ENCODE results near the gene MYO9B.
"Not testable (repeated sequence)": the region's sequence is repeated elsewhere in the genome, so short reads cannot be mapped to it uniquely, and the experiment has no call there.

Gene MYO9B

DNA sequence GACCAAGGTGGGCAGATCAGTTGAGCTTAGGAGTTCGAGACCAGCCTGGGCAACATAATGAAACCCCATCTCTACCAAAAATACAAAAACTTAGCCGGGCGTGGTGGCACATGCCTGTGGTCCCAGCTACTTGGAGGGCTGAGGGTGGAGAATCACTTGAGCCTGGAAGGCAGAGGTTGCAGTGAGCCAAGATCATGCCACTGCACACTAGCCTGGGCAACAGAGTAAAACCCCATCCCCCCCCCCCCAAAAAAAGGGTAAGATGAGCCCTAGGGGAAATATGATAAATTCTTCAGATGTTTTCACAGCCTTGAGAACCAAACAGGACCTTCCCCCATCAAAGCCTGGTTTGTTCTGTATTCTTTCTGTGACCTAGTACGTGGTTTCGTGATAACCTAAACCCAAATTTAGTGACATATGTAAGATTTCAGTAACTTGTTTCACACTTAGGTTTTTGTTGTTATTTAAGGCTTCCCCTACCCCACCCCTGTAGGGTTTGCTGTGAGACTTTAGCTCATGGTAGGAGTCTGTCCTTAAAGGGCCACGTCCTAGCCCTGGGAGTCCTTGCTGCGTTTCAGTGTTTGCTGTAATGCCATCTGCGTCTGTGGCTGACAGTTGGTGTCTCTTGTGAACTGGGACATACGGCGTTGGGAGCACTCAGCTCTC is 49.6 kb downstream of the MYO9B start:
- Histone ChIP-seq H3K4me1 (ENCODE audit: control insufficient read depth, insufficient read depth, low read length) (peaks cover 3% of the 10 kb centered on the region), H3K9ac (ENCODE audit: low read depth, low read length) (no peak overlapping the region), H3K4me3 (ENCODE audit: low read depth, low read length) (no peak overlapping the region), H3K27me3 (ENCODE audit: control insufficient read depth, insufficient read depth, low read length) (no peaks in the 10 kb centered on the region), H3K9me3 (ENCODE audit: control insufficient read depth, insufficient read depth, low read length) (no peaks in the 10 kb centered on the region), H3K36me3 (ENCODE audit: control insufficient read depth, insufficient read depth, low read length) (peaks cover 3% of the 10 kb centered on the region)

DNA sequence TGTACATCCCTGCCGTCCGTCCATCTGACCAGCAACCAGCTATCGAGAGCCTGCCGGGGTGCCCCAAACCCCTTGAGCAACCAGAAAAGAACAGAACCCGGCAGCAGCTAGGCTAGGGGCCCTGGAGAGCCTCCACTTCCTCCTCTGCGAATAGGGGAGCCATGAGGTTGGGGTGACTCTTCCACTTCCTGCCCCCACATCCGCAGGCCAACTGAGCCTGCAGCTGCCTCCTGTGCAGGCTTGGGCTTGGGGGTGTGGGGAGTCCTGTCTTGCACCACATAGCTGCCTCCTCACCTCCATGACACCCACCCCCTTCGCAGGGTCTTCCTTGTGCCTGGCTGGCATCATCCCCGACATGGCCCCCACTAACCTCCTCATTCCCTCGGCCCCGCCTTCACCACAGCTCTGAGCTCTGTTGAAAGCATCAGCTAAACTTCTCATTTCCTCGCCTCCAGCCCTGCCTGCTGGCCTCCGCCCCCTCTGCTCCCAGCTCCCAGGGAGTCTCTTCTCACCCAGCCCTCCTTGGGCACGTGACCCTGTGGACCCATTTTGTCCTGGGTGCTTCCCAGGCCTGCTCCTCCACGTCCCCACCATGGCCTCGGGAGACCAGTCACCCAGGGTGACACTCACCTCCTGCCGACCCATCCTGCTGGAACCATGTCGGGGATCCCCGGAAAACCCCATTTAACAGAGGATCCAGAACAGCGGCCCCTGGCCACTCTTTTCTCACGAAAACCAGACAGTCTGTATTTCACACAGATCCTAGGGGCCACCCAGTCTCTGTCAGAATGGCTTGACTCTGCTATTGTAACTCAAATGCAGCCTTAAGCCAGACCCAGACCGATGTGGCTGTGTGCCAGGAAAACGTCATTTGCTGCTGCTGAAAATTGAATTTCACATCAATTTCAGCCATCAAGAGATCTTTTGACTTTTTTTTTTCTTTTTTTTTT is 50.4 kb downstream of the MYO9B start:
- Histone ChIP-seq H3K9ac (ENCODE audit: low read depth, low read length) (no peak overlapping the region), H3K9me3 (ENCODE audit: control insufficient read depth, insufficient read depth, low read length) (no peaks in the 10 kb centered on the region), H3K4me1 (ENCODE audit: control insufficient read depth, insufficient read depth, low read length) (peaks cover 3% of the 10 kb centered on the region), H3K36me3 (ENCODE audit: control insufficient read depth, insufficient read depth, low read length) (peaks cover 3% of the 10 kb centered on the region), H3K27me3 (ENCODE audit: control insufficient read depth, insufficient read depth, low read length) (no peaks in the 10 kb centered on the region), H3K4me3 (ENCODE audit: low read depth, low read length) (no peak overlapping the region)

DNA sequence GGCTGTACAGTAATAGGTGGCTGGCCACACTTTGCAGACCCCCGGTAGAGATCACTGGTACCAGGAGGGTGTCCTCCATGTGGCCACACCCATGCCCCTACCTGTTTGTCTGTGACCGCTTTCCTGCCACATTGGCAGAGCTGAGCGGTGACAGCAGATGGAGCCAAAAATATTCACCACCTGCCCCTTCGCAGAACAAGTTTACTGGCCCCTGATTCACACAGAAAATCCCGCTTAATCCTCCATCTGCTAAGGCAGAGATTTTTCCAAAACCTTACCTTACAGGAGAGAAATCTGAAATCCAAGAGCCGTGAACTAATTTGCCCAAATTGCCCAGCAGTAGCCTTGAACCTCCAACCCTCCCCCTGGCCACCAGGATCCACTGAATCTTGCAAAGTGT is 52.1 kb downstream of the MYO9B start:
- Histone ChIP-seq H3K9ac (ENCODE audit: low read depth, low read length) (no peak overlapping the region), H3K27me3 (ENCODE audit: control insufficient read depth, insufficient read depth, low read length) (no peaks in the 10 kb centered on the region), H3K4me1 (ENCODE audit: control insufficient read depth, insufficient read depth, low read length) (peaks cover 3% of the 10 kb centered on the region), H3K4me3 (ENCODE audit: low read depth, low read length) (no peak overlapping the region), H3K9me3 (ENCODE audit: control insufficient read depth, insufficient read depth, low read length) (no peaks in the 10 kb centered on the region), H3K36me3 (ENCODE audit: control insufficient read depth, insufficient read depth, low read length) (peaks cover 3% of the 10 kb centered on the region)

DNA sequence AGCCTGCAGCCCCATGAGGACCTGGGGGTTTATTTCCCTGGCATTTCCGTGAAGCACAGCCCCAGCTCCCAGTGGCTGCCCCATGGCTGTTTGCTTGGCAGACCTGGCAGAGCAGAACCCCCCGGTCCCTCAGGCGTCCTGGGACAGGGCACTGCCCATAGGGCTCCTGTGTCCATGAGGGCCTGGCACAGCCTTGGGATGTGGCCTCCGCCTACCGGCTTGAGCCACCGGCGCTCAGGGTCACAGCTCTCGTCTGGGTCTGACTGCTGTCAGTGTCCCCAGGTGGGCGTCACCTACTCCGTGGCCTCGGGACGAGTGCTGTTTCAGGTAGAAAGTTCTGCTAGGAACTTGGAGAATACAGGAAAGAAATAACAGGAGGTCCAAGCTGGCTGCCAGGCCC is 52.8 kb downstream of the MYO9B start:
- H3K4me1 ChIP-seq (ENCODE audit: control insufficient read depth, insufficient read depth, low read length) = peaks cover 3% of the 10 kb centered on the region
- no peak overlapping the region for H3K9ac ChIP-seq (ENCODE audit: low read depth, low read length)
- H3K4me3 ChIP-seq (ENCODE audit: low read depth, low read length) = no peak overlapping the region
- H3K27me3 ChIP-seq (ENCODE audit: control insufficient read depth, insufficient read depth, low read length) = no peaks in the 10 kb centered on the region
- peaks cover 3% of the 10 kb centered on the region for H3K36me3 ChIP-seq (ENCODE audit: control insufficient read depth, insufficient read depth, low read length)
- H3K9me3 ChIP-seq (ENCODE audit: control insufficient read depth, insufficient read depth, low read length) = no peaks in the 10 kb centered on the region

DNA sequence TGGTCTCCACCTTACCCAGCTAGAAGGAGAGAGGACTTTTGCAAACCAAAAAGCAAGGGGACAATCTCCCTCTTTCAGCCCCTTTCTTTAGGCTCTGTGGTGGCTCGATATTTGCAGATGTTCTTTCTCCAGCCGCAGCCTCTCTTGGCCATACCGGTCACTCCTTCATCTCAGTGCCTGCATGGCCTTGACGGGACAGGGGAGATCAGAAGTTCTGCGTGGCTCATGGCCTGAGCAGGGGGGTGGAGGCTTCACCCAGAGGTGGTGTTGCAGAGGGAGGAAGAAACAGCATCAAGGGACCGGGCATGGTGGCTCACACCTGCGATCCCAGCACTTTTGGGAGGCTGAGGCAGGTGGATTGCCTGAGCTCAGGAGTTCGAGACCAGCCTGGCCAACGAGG is 53.2 kb downstream of the MYO9B start:
- H3K27me3 ChIP-seq (ENCODE audit: control insufficient read depth, insufficient read depth, low read length) = no peaks in the 10 kb centered on the region

DNA sequence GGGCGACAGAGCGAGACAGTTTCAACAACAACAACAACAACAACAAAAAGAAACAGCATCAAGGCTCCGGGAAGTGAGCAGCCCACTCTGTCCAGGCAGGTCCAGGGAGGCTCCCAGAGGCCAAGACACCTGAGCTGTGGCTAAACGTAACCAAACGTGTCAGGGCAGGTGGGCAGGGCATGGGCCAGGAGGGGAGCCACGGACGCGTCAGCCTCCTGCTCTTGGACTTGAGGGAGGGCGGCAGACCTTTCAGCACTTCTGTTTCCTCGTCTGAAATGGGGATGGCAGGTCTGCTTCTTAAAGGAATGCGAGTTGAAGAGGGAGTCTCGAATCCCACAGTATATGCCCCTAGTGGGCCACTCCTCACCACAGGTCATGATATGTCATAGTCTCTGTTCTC is 53.8 kb downstream of the MYO9B start:
- Histone ChIP-seq H3K36me3 (ENCODE audit: control insufficient read depth, insufficient read depth, low read length) (peaks cover 3% of the 10 kb centered on the region), H3K9me3 (ENCODE audit: control insufficient read depth, insufficient read depth, low read length) (no peaks in the 10 kb centered on the region), H3K27me3 (ENCODE audit: control insufficient read depth, insufficient read depth, low read length) (no peaks in the 10 kb centered on the region), H3K4me3 (ENCODE audit: low read depth, low read length) (no peak overlapping the region), H3K9ac (ENCODE audit: low read depth, low read length) (no peak overlapping the region), H3K4me1 (ENCODE audit: control insufficient read depth, insufficient read depth, low read length) (peaks cover 3% of the 10 kb centered on the region)

More for the DNA sequence above, 53.2 kb downstream of the MYO9B start:
- Histone ChIP-seq H3K36me3 (ENCODE audit: control insufficient read depth, insufficient read depth, low read length) (peaks cover 3% of the 10 kb centered on the region), H3K9me3 (ENCODE audit: control insufficient read depth, insufficient read depth, low read length) (no peaks in the 10 kb centered on the region), H3K4me1 (ENCODE audit: control insufficient read depth, insufficient read depth, low read length) (peaks cover 3% of the 10 kb centered on the region), H3K9ac (ENCODE audit: low read depth, low read length) (no peak overlapping the region), H3K4me3 (ENCODE audit: low read depth, low read length) (no peak overlapping the region)

DNA sequence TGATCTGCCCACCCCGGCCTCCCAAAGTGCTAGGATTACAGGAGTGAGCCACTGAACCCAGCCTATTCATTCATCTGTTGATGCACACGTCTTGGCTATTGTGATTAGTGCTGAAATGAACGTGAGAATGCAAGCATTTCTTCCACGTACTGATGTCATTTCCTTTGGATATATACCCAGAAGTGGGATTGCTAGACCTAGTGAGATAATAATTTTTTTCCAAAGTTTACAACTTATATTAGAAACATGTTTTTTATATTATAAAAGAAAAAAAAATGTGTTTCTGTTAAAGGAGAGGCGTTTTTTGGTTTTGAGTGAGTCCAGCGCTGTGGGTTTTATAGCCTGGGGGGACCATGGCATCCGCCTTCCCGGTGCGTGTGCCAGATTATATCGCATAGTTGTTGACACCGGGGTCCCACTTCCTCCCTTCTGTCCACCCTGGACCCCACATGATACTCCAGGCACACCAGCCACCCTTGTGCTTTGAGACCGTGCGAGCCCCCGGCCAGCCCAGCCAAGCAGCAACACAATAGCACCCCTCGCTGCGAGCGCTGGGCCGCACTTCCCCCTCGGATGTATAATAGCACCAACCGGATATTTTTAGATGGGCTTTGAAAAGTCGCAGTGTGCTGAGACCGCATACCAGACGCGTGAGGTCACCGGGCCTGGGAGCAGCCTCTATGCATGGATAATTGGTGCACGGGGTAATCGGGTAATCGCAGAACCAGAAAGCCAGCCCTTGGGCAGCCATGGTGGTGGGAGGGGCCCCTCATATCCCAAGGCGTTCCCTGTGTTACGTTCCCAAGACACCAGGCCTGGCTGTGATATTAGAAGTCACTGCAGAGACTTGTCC is 59.6 kb downstream of the MYO9B start:
- H3K9ac ChIP-seq (ENCODE audit: low read depth, low read length) = peak overlapping the region; percentile 79
- H3K4me3 ChIP-seq (ENCODE audit: low read depth, low read length) = no peak overlapping the region
- no peaks in the 10 kb centered on the region for H3K9me3 ChIP-seq (ENCODE audit: control insufficient read depth, insufficient read depth, low read length)
- peaks cover 11% of the 10 kb centered on the region for H3K4me1 ChIP-seq (ENCODE audit: control insufficient read depth, insufficient read depth, low read length)
- no peaks in the 10 kb centered on the region for H3K27me3 ChIP-seq (ENCODE audit: control insufficient read depth, insufficient read depth, low read length)
- no peaks in the 10 kb centered on the region for H3K36me3 ChIP-seq (ENCODE audit: control insufficient read depth, insufficient read depth, low read length)

DNA sequence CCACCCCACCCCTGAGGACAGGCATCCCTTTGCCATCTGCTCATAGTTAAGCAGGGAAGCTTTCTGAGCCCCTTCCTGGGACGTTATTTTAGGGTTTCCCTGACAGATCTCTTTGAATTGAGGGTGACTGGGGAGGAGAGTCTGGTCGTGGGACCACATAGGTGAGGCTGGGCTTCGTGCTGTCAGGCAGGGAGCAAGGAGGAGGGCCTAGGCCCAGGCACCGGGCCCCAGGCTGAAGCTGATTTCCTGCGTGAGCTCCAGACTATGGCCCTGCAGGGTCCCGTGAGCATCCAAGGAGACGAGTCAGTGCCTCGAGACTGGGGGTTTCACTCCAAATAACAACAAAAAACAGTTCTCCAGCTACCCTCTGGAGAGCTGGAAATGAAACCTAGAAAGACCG is 60.4 kb downstream of the MYO9B start:
- peak overlapping the region; percentile 79 for H3K9ac ChIP-seq (ENCODE audit: low read depth, low read length)
- H3K4me1 ChIP-seq (ENCODE audit: control insufficient read depth, insufficient read depth, low read length) = peaks cover 11% of the 10 kb centered on the region
- no peaks in the 10 kb centered on the region for H3K27me3 ChIP-seq (ENCODE audit: control insufficient read depth, insufficient read depth, low read length)
- no peaks in the 10 kb centered on the region for H3K9me3 ChIP-seq (ENCODE audit: control insufficient read depth, insufficient read depth, low read length)
- H3K4me3 ChIP-seq (ENCODE audit: low read depth, low read length) = no peak overlapping the region
- H3K36me3 ChIP-seq (ENCODE audit: control insufficient read depth, insufficient read depth, low read length) = no peaks in the 10 kb centered on the region

DNA sequence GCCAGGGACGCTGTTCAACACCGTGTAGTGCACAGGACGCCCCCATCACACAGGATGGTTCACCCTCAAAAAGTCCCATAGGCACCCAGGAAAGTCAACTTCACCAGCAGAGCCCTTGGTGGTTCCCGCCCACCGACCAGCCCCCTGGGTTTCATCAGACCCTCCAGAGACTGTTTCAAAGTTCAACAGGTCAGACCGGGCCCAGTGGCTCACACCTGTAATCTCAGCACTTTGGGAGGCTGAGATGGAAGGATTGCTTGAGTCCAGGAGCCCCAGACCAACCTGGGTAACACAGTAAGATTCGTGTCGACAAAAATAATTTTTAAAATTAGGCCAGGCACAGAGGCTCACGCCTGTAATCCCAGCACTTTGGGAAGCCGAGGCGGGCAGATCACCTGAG is 61.0 kb downstream of the MYO9B start:
- Histone ChIP-seq H3K4me3 (ENCODE audit: low read depth, low read length) (no peak overlapping the region), H3K9me3 (ENCODE audit: control insufficient read depth, insufficient read depth, low read length) (no peaks in the 10 kb centered on the region), H3K27me3 (ENCODE audit: control insufficient read depth, insufficient read depth, low read length) (no peaks in the 10 kb centered on the region), H3K36me3 (ENCODE audit: control insufficient read depth, insufficient read depth, low read length) (no peaks in the 10 kb centered on the region), H3K4me1 (ENCODE audit: control insufficient read depth, insufficient read depth, low read length) (peaks cover 11% of the 10 kb centered on the region), H3K9ac (ENCODE audit: low read depth, low read length) (no peak overlapping the region)

DNA sequence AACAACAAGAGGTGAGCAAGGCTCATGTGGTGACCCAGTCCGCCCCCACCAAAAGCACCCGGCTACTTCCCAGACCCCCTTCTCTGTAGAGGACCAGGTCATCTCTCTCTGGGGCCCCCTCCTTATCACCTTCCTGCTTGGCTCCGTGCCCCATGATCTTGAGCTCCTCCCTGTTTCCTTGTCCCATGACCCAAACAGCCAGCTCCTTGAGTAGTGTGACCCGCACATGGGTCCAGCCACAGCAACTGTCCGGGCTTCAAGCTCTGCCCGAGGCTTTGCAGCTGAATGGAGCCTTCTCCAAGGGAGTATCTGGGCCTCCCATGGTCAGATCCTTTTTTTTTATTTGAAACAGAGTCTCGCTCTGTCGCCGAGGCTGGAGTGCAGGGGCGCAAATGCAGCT is 61.8 kb downstream of the MYO9B start:
- Histone ChIP-seq H3K9me3 (ENCODE audit: control insufficient read depth, insufficient read depth, low read length) (no peaks in the 10 kb centered on the region), H3K27me3 (ENCODE audit: control insufficient read depth, insufficient read depth, low read length) (no peaks in the 10 kb centered on the region), H3K9ac (ENCODE audit: low read depth, low read length) (no peak overlapping the region), H3K4me3 (ENCODE audit: low read depth, low read length) (no peak overlapping the region), H3K36me3 (ENCODE audit: control insufficient read depth, insufficient read depth, low read length) (no peaks in the 10 kb centered on the region), H3K4me1 (ENCODE audit: control insufficient read depth, insufficient read depth, low read length) (peaks cover 11% of the 10 kb centered on the region)

DNA sequence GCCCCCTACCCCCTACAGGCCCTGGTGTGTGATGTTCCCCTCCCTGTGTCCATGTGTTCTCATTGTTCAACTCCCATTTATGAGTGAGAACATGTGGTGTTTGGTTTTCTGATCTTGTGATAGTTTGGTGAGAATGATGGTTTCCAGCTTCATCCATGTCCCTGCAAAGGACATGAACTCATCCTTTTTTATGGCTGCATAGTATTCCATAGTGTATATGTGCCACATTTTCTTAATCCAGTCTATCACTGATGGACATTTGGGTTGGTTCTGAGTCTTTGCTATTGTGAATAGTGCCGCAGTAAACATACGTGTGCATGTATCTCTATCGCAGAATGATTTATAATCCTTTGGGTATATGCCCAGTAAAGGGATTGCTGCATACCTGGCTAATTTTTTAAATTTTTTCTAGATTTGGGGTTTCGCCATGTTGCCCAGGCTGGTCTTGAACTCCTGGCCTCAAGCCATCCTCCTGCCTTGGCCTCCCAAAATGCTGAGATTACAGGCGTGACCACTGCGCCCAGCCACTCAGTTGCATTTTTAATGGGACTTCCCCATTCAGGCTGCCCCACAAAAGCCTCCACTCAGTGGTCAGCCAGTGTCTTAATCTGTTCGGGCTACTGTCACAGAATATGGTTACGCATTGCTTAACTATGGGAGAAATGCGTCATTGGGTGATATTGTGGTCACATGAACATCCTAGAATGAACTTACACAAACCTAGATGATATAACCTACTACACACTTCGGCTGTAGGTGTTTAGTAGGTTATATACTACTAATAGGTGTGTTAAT is 62.7 kb downstream of the MYO9B start:
- H3K4me1 ChIP-seq (ENCODE audit: control insufficient read depth, insufficient read depth, low read length) = peaks cover 11% of the 10 kb centered on the region
- not testable (repeated sequence) for H3K36me3 ChIP-seq (ENCODE audit: control insufficient read depth, insufficient read depth, low read length); H3K9ac ChIP-seq (ENCODE audit: low read depth, low read length); H3K9me3 ChIP-seq (ENCODE audit: control insufficient read depth, insufficient read depth, low read length); H3K4me3 ChIP-seq (ENCODE audit: low read depth, low read length); H3K27me3 ChIP-seq (ENCODE audit: control insufficient read depth, insufficient read depth, low read length)
